Measurements from ENCODE around the gene EPN2.
"Not testable (repeated sequence)": the region's sequence is repeated elsewhere in the genome, so short reads cannot be mapped to it uniquely, and the experiment has no call there.

DNA sequence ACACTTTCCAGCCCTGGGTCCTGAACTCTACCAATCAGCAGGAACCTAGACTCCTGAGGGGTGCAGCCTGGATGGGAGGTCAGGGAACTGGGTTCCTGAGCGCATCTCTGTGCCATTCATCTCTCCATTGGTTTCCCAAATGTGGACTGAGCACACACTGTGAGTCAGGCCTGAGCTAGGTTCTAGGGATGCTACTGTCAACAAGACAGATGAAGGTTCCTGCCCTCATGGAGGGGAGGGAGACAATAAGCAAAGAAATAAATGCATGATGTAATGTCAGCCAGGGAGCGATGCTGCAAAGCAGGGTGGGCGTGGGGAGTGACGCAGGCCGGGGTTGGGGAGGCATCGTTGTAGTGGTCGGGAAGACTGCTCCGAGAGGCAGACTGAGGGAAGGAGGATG lies 17.0 kb upstream of the EPN2 start:
- TF ChIP-seq CEBPB (IDR thresholded peaks at IDR 0.05; ENCODE audit: low read depth); ZNF274 (IDR thresholded peaks at IDR 0.05; ENCODE audit: low read depth, low read length); EZH2 (IDR thresholded peaks at IDR 0.05): not testable (repeated sequence)
